GM18951 (cell line): ENCODE data around the gene NSD2.
A peak's percentile ranks its signal among the peaks of the same experiment; 100 is the strongest.

ENCODE experiments used
- POLR2A ChIP-seq: IDR thresholded peaks from 4 replicates; pipeline ENCODE4 v1.6.1; 2011; ENCODE audit warnings: mild to moderate bottlenecking; ENCODE audit not compliant: insufficient read length, insufficient read depth; ENCODE audit errors: extremely low read depth
- in situ Hi-C: fragments of 300-500 bp; cut with MboI; formaldehyde crosslinking; loops from one replicate; pipeline ENCODE4 v1.12.0; 2022; ENCODE audit warnings: low sequenced_read_pairs, mixed read lengths, inconsistent platforms; ENCODE audit not compliant: unreplicated experiment

The NSD2 gene

DNA sequence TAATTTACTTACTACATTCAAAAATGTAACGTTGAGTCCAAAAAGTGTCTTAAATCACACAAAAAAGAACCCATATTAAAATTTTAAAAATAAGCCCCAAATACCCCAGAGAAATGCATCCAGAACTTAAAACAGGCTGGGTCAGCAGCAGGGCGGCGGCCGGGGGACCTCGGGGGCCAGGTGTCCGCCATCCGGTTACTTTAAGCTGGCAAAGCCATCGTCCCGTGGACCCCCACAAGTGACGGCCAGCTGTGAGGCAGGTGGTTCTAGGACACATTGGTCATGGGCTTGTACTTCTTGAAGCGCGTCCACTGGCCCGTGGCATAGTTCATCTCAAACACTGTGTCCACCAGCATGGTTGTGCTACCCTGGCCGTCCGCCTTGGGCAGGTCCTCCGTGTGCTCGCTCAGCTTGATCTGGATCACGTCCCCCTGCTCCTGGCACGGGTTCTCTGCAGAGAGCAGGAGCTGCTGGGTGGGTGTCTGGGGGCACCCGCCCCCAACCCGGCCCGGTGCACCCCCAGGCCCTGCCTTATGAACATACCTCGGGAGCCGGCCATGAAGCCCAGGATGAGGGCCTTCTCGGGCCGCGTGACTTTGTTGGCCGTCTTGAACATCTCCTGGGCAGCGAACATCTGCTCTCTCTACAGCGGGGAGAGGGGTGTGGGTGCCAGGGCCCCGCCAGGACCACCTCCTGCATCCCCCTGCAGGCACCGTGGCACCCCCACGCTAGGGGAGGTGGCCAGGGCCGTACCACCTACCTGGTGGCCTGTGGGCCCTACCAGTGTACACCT is 112.1 kb downstream of the NSD2 start:
- TF ChIP-seq POLR2A, result peak; percentile 26
- in situ Hi-C loops, result no loop called here

DNA sequence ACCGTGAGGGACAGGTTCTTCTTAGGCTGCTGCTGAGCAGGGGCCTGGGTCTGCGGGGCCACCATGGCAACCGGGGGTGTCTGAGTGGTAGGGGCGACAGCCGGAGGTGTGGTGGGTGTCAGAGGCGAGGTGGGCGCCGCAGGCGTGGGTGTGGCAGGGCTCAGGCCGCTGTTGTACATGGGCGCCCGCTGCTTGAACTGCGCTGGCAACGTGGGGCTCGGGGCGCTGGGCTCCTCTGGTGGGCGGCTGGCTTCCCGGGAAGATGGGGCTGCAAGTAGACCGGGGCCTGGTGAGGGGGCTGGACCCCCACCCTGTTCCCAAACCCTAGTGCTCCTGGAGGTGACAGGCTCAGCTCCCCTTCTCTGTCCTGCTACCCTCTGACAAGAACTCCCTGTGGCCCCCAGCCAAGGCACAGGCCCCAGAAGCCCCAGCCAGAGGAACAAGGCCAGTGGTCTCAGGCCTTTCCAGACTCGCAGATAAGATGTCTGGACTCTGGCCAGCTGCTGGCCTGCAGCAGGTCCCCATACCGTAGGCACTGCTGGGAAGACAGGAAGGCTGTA is 112.7 kb downstream of the NSD2 start:
- TF ChIP-seq POLR2A, result no peak
- in situ Hi-C loops, result no loop called here

DNA sequence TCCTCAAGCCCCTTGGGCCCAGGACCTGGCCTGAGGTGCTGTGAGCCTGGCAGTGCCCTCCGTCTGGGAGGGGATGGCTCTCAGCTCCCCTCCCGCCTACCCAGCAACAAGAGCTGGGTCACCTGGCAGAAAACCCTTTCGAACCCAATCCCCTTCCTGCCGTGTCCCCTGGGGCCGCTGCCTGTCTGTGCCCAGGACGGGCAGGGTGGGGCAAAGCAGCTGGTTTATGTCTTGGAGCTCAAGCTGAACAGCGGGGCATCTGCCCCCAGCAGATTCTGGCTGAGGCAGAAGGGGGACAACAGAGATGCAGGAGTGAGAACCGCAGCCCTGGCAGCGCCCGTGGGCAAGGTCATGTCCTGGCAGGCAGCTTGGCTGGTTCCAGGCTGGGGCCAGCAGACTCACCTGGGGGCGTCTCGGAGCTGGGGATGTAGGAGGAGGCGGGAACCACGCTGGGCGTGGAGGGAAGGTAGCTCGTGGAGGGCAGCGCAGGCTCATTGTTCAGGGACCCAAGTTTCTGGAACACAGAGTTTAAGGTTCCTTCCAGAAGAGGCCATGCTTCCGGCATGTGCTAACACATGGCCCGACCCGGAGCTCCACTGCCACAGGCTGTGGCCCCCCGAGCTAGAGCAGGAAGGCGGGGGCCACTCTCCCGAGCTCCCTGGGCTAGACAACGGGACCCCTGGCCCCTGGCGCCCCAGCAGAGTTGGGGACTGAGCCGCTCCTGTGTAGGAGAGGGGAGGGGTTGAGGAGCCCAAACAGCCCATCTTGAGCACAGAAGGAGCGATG is 113.4 kb downstream of the NSD2 start:
- in situ Hi-C loops, result no loop called here
- TF ChIP-seq POLR2A, result peak; percentile 22

DNA sequence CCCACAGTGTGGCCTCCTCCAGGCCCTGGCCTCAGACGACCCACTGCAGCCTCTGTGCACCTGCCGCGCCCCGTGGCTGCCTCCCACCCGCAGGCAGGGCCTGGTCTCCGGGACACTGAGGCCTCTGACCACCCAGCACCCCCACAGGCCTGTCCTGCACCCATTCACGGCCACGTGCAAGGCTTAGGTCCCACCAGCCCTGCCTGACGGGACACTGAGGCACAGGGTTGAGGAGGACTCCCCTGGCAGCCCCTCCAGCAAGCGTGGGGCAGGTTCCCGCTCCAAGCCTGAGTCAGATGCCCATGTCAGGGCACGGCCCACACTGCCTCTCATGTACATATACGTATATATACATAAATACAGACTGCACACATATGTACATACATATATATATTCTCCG is 114.1 kb downstream of the NSD2 start:
- no peak for TF ChIP-seq POLR2A
- in situ Hi-C loops, result no loop called here

DNA sequence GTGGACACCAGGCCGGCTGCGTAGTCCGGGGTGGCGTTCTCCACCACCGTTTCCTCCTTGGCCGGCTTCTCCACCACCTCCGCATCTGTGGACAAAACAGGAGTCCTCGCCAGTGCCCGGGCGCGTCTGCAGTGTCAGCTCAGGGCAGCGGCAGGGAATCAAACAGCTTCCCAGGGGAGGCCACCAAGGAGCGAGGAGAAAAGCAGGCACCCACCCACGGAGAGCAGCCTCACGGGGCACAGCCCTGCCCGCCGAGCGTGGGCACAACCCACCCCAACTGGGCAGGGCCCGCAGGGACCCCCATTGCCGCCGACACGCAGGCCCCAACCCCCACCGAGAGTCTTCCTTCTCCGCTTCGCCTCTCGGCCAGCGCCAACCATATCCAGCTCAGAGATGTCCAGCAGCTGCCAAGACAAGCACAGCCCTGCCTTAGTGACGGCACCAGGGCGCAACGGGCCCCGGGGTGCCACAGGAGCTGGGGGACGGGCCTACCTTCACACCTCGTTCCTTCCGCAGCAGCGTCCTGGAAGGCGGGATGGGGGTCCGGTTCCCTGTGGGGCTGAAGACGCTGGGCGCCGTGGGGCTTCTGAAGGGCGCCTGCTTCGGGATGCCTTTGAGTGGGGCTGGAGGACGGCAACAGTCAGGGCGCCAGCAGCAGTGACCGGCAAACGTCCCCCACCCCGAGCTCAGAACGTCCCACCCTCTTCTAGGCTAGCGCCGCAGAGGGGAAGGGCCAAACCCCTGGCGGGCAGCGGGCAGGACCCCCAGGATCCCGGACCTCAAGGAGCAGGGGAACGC is 114.8 kb downstream of the NSD2 start:
- in situ Hi-C loops, result no loop called here
- no peak for TF ChIP-seq POLR2A

DNA sequence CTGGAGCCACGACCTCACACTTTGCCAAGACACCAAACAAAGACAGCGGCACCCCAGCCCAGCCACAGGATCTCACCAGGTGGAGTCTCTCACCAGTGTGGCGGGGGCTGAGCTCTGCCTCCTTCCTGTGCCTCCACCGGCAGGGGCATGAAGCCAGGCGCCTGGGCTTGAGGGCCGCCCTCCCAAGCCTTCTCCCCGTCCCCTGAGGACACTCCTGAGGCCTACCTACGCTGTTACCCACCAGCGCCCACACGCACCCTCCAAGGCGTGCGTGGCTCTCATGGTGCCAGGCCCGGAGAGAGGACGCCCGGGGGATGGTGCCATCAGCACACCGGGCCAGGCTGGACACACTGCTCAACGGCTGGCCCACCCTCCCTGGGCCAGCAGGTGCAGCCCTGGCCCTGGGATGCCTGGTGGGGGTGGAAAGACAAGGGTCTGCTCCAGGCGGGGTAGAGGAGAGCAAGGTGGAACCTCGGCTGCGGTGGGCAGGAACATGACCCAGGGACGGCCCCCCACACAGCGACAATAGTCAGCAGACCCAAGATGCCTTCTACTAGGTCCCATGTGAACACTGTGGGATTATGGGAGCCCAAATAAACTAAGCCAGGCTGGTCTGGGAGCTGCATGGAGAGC is 115.5 kb downstream of the NSD2 start:
- in situ Hi-C loops, result no loop called here
- no peak for TF ChIP-seq POLR2A

DNA sequence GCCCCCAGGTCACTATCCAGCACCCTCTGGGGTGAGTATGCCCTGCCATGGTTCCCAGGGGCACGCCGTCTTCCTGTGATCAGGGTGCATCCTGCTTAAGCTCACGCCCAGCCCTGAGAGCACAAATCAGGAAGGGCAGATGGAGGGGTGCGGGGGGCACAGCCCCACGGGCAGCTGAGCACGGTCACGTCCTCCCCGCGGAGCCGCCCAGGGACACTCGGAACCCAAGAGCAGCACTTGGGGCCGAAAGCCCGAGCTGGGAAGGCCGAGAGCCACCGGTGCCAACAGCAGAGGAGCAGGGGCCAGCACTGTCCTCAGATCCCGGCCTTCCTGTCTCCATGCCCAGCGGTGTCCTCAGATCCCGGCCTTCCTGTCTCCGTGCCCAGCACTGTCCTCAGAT is 116.1 kb downstream of the NSD2 start:
- in situ Hi-C loops, result no loop called here
- TF ChIP-seq POLR2A, result no peak

DNA sequence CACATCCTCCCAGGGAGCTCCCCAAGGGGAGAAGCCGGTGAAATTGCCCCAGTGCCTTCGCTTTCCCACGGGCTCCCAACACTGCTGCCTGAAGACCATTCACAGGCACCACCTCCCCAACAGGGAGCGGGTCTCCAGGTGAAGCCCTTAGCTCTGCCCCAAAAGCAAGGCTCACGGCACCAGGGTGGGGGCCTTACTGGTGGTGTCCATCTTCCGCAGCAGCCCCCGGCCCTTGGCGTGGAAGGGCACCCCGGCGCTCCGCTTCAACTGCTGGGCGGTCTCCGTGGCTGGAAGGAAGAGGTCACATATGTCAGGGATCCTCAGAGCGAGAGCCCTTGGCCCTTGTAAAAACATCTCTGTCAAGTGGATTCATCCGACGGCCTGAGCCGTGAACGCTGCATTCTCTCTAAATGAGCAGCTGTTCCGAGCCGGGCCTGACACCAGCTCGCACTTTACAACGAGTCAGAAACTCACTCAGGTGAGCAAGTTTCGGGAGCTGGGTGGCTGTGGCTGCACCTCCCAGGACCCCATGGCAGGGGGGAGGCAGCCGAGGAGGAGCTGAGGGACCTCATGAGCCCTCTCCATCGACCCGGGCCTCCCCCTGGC is 116.6 kb downstream of the NSD2 start:
- in situ Hi-C loops, result no loop called here
- TF ChIP-seq POLR2A, result no peak

DNA sequence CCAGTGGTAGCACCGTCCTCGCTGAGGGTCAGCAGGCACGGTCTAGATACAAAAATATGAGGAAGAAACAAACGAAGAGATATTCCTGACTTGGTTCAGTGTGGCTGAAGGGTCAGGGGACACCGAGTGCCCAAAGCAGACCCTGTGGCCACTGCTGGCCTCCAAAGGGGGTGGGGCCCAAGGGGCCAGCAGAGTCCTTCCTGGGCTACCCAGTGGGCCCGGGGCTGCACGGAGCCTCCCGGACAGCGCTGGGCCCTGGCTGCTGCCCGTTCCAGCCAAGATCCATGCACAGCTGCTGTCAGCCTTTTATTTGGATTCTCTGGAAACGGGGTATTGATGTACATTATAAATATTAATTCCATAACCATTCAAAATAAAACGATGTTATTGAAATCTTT is 117.1 kb downstream of the NSD2 start:
- in situ Hi-C loops, result no loop called here

DNA sequence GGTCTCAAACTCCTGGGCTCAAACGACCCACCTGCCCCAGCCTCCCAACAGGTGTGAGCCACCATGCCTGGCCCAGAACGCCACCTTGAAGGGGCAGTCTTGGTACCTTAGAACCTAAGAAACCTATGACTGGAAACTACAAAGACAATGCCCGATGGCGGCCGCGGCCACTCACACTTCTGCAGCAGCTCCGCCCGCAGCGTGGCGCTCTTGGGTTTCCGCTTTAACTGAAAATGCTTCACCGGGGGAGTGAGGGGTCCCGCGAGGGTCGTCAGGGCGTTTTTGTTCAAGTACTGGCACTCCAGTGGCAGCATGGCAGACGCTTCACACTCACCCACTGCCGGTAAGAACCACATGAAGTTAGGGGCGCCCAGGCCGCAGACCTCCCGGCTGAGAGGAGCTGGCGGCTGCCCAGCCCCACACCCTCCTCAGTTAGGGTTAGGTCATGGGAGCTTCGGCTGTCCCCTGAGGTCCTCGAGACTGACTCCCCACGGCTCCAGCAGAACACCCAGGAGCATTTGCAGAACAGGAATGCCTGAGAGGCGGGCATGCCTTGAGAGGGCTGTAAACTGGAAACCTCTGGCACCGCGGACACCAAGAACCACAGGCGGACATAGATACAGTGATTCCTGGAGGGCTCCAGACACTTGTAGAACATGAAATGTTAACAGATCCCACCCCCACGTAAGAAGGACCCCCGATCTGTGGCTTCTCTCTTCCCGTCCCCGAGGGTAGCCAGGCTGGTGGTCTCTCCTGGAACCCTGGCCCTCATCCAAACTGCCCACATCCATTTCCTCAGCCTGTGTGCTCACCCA is 118.5 kb downstream of the NSD2 start:
- in situ Hi-C loops, result no loop called here
- no peak for TF ChIP-seq POLR2A

More for the DNA sequence above, 117.1 kb downstream of the NSD2 start:
- TF ChIP-seq POLR2A, result no peak

DNA sequence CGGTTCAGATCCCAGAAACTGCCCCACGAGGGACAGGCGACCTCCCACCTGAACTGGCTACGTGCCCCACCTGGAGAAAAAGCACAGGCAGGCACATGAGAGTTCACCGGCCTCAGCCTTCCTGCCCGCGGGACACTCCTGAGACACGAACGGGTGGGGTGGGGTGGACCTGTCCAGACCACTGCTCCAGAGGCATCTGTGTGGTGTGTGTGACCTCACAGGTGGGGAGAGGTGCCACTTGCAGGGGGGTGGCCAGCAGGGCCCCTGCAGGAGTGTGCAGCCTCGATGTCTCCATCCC is 119.1 kb downstream of the NSD2 start:
- TF ChIP-seq POLR2A, result no peak
- in situ Hi-C loops, result no loop called here

DNA sequence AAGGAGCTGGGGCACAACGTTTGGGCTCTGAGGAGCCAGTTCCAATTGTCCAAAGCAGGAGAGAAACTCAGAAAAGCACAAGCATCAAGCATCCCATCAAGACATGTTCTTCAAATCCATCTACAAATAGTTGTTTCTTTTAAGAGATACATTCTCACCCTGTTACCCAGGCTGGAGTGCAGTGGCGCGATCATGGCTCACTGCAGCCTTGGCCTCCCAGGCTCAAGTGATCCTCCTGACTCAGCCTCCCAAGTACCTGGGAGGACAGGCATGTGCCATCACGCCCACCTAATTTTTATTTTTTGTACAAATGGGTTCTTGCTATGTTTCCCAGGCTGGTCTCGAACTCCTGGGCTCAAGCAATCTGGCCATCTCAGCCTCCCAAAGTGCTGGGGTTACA is 119.5 kb downstream of the NSD2 start:
- TF ChIP-seq POLR2A, result no peak
- in situ Hi-C loops, result no loop called here
